ENCODE measurements around the gene CDCP1. TPM values are rescaled to one million over a fixed set of nuclear protein-coding genes. Genes with fewer than 3 reads are reported as not detected.

Gene CDCP1
- total RNA-seq, 6 experiments from 2014 or later: 0.78 to 2.1 (median 1.7) TPM

- no peak overlapping the region for H3K4me3 Mint-ChIP-seq
- no peaks in the 10 kb centered on the region for H3K36me3 Mint-ChIP-seq (ENCODE audit: low read depth)
Measured at GRCh38 chr3:45179163-45179562, 33.0 kb upstream of the CDCP1 start.

GRCh38 chr3:45178183-45179023, 32.2 kb upstream of the CDCP1 start:
- H3K27ac Mint-ChIP-seq: no peak overlapping the region
- DNase-seq: no peak
- peaks cover 29% of the 10 kb centered on the region for H3K4me1 Mint-ChIP-seq (ENCODE audit: low read depth)
- no peak overlapping the region for H3K4me3 Mint-ChIP-seq
- peaks cover 4% of the 10 kb centered on the region; the same call in 1 of the 2 replicates for H3K9me3 Mint-ChIP-seq
- no peak for TF ChIP-seq CTCF (IDR thresholded peaks at IDR 0.05)
- no peaks in the 10 kb centered on the region for H3K36me3 Mint-ChIP-seq (ENCODE audit: low read depth)
- H3K27me3 Mint-ChIP-seq (ENCODE audit: insufficient read depth): no peaks in the 10 kb centered on the region

More at GRCh38 chr3:45179163-45179562, 33.0 kb upstream of the CDCP1 start:
- Mint-ChIP-seq H3K27me3 (ENCODE audit: insufficient read depth) (no peaks in the 10 kb centered on the region), H3K4me1 (ENCODE audit: low read depth) (peaks cover 37% of the 10 kb centered on the region), H3K9me3 (peaks cover 4% of the 10 kb centered on the region; the same call in 1 of the 2 replicates), H3K27ac (no peak overlapping the region)
- no peak for DNase-seq
- no peak for TF ChIP-seq CTCF (IDR thresholded peaks at IDR 0.05)

- peaks cover 4% of the 10 kb centered on the region; the same call in 1 of the 2 replicates for H3K9me3 Mint-ChIP-seq
- no peak overlapping the region for H3K27ac Mint-ChIP-seq
- H3K4me1 Mint-ChIP-seq (ENCODE audit: low read depth): peaks cover 20% of the 10 kb centered on the region
- H3K36me3 Mint-ChIP-seq (ENCODE audit: low read depth): no peaks in the 10 kb centered on the region
- no peak for DNase-seq
- TF ChIP-seq CTCF (IDR thresholded peaks at IDR 0.05): no peak
- H3K4me3 Mint-ChIP-seq: no peak overlapping the region
- no peaks in the 10 kb centered on the region for H3K27me3 Mint-ChIP-seq (ENCODE audit: insufficient read depth)
Measured at GRCh38 chr3:45176912-45177311, 30.7 kb upstream of the CDCP1 start.

- Mint-ChIP-seq H3K36me3 (ENCODE audit: low read depth) (no peaks in the 10 kb centered on the region), H3K27ac (no peak overlapping the region), H3K4me1 (ENCODE audit: low read depth) (peaks cover 32% of the 10 kb centered on the region), H3K9me3 (no peaks in the 10 kb centered on the region), H3K27me3 (ENCODE audit: insufficient read depth) (peaks cover 1% of the 10 kb centered on the region; the same call in 1 of the 2 replicates), H3K4me3 (no peak overlapping the region)
- no peak for DNase-seq
- no peak for TF ChIP-seq CTCF (IDR thresholded peaks at IDR 0.05)
Measured at GRCh38 chr3:45174234-45174633, 28.1 kb upstream of the CDCP1 start.

- H3K4me3 Mint-ChIP-seq: no peak overlapping the region
- H3K4me1 Mint-ChIP-seq (ENCODE audit: low read depth): peaks cover 37% of the 10 kb centered on the region
- no peaks in the 10 kb centered on the region for H3K9me3 Mint-ChIP-seq
- TF ChIP-seq CTCF (IDR thresholded peaks at IDR 0.05): no peak
- peaks cover 1% of the 10 kb centered on the region; the same call in 1 of the 2 replicates for H3K27me3 Mint-ChIP-seq (ENCODE audit: insufficient read depth)
- no peaks in the 10 kb centered on the region for H3K36me3 Mint-ChIP-seq (ENCODE audit: low read depth)
- DNase-seq: no peak
- H3K27ac Mint-ChIP-seq: no peak overlapping the region
Measured at GRCh38 chr3:45173776-45174175, 27.6 kb upstream of the CDCP1 start.

Measured in HFFc6 (cell line).